ENCODE results near the gene CRKL.

CRKL gene

GRCh38 chr22:20904980-20905355, 12.2 kb upstream of the CRKL start:
- no peaks in the 10 kb centered on the region for H3K36me3 ChIP-seq (ENCODE audit: control insufficient read depth in 2 of 2, insufficient read depth in 1 of 2, low read length in 2 of 2)
- no peaks in the 10 kb centered on the region for H3K9me3 ChIP-seq (ENCODE audit: control insufficient read depth, insufficient read depth, low read depth, low read length)
- CTCF ChIA-PET = interaction anchor here (0.6 to 3.7 kb wide), 5 partner anchors 10 to 101 kb away, joined by 3 to 17 read pairs (median 4); partner anchors contain the start of gene CRKL
- H3K27ac ChIP-seq (ENCODE audit: extremely low read depth, low read depth, low read length) = no peak overlapping the region
- POLR2A ChIA-PET = no interaction called here
- H3K4me1 ChIP-seq (ENCODE audit: control insufficient read depth, insufficient read depth, low read length) = no peaks in the 10 kb centered on the region
- TF ChIP-seq BCL11B (tag by site-specific recombination; IDR thresholded peaks at IDR 0.05; ENCODE audit: low read depth) (no peak), ZNF366 (tag by site-specific recombination; conservative IDR thresholded peaks at IDR 0.05) (0 out of 2 replicates have a peak, but pooled peaks have one; percentile 6)
- no peak overlapping the region for H3K4me3 ChIP-seq (ENCODE audit: low read depth, low read length)

- Histone ChIP-seq H3K27ac (ENCODE audit: extremely low read depth, low read depth, low read length) (no peak overlapping the region), H3K4me1 (ENCODE audit: control insufficient read depth, insufficient read depth, low read length) (no peaks in the 10 kb centered on the region), H3K9me3 (ENCODE audit: control insufficient read depth, insufficient read depth, low read depth, low read length) (no peaks in the 10 kb centered on the region), H3K4me3 (ENCODE audit: low read depth, low read length) (no peak overlapping the region), H3K36me3 (ENCODE audit: control insufficient read depth in 2 of 2, insufficient read depth in 1 of 2, low read length in 2 of 2) (no peaks in the 10 kb centered on the region)
- no peak for TF ChIP-seq ZNF843 (tag by site-specific recombination; IDR thresholded peaks at IDR 0.05)
- TF ChIP-seq PRDM10 (tag by site-specific recombination; IDR thresholded peaks at IDR 0.05) = peak; percentile 19; the same call in 1 of the 2 replicates
- TF ChIP-seq ZNF791 (tag by site-specific recombination; IDR thresholded peaks at IDR 0.05) = no peak
- TF ChIP-seq ZNF426 (tag by site-specific recombination; IDR thresholded peaks at IDR 0.05) = no peak
- ChIA-PET POLR2A (interaction anchor here (0.7 kb wide), 1 partner anchor 47 kb away, joined by 3 read pairs; the partner anchor contains the start of genes PI4KA and SNAP29), CTCF (interaction anchor here (0.6 to 3.7 kb wide), 6 partner anchors 9 to 102 kb away, joined by 3 to 17 read pairs (median 4); partner anchors contain the start of gene CRKL)
Observed at GRCh38 chr22:20905415-20906386, 11.5 kb upstream of the CRKL start.

- Histone ChIP-seq H3K9me3 (ENCODE audit: control insufficient read depth, insufficient read depth, low read depth, low read length) (no peaks in the 10 kb centered on the region), H3K4me1 (ENCODE audit: control insufficient read depth, insufficient read depth, low read length) (no peaks in the 10 kb centered on the region), H3K27ac (ENCODE audit: extremely low read depth, low read depth, low read length) (no peak overlapping the region), H3K4me3 (ENCODE audit: low read depth, low read length) (no peak overlapping the region), H3K36me3 (ENCODE audit: control insufficient read depth in 2 of 2, insufficient read depth in 1 of 2, low read length in 2 of 2) (no peaks in the 10 kb centered on the region)
- ChIA-PET CTCF (interaction anchor here (0.5 to 3.7 kb wide), 4 partner anchors 10 to 56 kb away, joined by 4 to 17 read pairs (median 6); no protein-coding TSS in a partner anchor), POLR2A (interaction anchor here (0.7 kb wide), 1 partner anchor 48 kb away, joined by 3 read pairs; the partner anchor contains the start of genes PI4KA and SNAP29)
- TF ChIP-seq ZSCAN4 (tag by site-specific recombination; IDR thresholded peaks at IDR 0.05) (no peak), ZBTB10 (tag by site-specific recombination; IDR thresholded peaks at IDR 0.05) (no peak), ZNF629 (tag by site-specific recombination; IDR thresholded peaks at IDR 0.05) (no peak), ZNF114 (tag by site-specific recombination; IDR thresholded peaks at IDR 0.05) (no peak), PBX3 (CRISPR knock-in tag; IDR thresholded peaks at IDR 0.05) (no peak), PATZ1 (tag by site-specific recombination; IDR thresholded peaks at IDR 0.05) (no peak), GFI1B (tag by site-specific recombination; IDR thresholded peaks at IDR 0.05) (no peak)
Observed at GRCh38 chr22:20906387-20906767, 10.8 kb upstream of the CRKL start.

Measured in HEK293 (cell line).